A549 (cell line): ENCODE measurements around the gene PDYN. TPM values are rescaled to one million over a fixed set of nuclear protein-coding genes. Genes with fewer than 3 reads are reported as not detected.

Experiments
- ATAC-seq, 2 experiments: fragments of 200-7000 bp in 1 of 2; fragments of >200 bp in 1 of 2; cut with Nextera tagmentation in 1 of 2; cut with Tn5 transposase in 1 of 2; 3 replicates each; pipeline versions ENCODE4 v1.8.0 to v1.9.1; 2018 to 2020; ENCODE audit warnings: mild to moderate bottlenecking in 1 of 2, moderate library complexity in 1 of 2
- CTCF ChIA-PET: fragments of 300-600 bp; sonication (Branson Sonifier 250); formaldehyde crosslinking; extraction: SDS; loops from one replicate; lab custom pipeline; 2021; ENCODE audit warnings: antibody characterized with exemption, inconsistent platforms; lab: Yijun Ruan, JAX
- POLR2A ChIA-PET: fragments of 350-600 bp; formaldehyde crosslinking; extraction: SDS; loops from one replicate; lab custom pipeline; 2021; ENCODE audit warnings: antibody characterized with exemption, inconsistent platforms; lab: Yijun Ruan, JAX
- DNase-seq, 2 experiments: peaks; one replicate each; pipeline versions ENCODE4 v3.0.0 to v3.0.0-alpha.2; 2011 to 2016; ENCODE audit warnings: low read depth in 1 of 2, low spot score in 1 of 2
- FAIRE-seq: peaks from 2 replicates; lab custom pipeline; 2011; peaks lifted over from hg19 to GRCh38; lab: Jason Lieb, UNC
- H3K27ac ChIP-seq, 2 experiments: fragments of >200 bp; sonication (Bioruptor Twin); formaldehyde crosslinking; 3 replicates each; pipeline ENCODE4 v1.5.1; 2016 to 2017
- H3K4me1 ChIP-seq: fragments of >200 bp; sonication (Bioruptor Twin); formaldehyde crosslinking; 3 replicates; pipeline ENCODE4 v1.6.1; 2016
- H3K4me2 ChIP-seq: fragments of >200 bp; sonication (Bioruptor Twin); formaldehyde crosslinking; 3 replicates; pipeline ENCODE4 v1.6.1; 2016
- H3K4me3 ChIP-seq: fragments of >200 bp; sonication (Bioruptor Twin); formaldehyde crosslinking; 3 replicates; pipeline ENCODE4 v1.5.1; 2016
- H3K9me3 ChIP-seq: fragments of >200 bp; sonication (Bioruptor Twin); formaldehyde crosslinking; 3 replicates; pipeline ENCODE4 v1.6.1; 2016
- CBX2 ChIP-seq: fragments of 200-600 bp; sonication (generic); IDR thresholded peaks from 2 replicates; pipeline ENCODE4 v1.6.1; 2016; ENCODE audit warnings: low read depth, mild to moderate bottlenecking, borderline replicate concordance
- CEBPB ChIP-seq, 2 experiments: fragments of >200 bp in 1 of 2; sonication (Bioruptor Twin) in 1 of 2; formaldehyde crosslinking in 1 of 2; IDR thresholded peaks; 2 replicates each; pipeline ENCODE4 v1.6.1; 2012 to 2016
- CTCF ChIP-seq: fragments of >200 bp; sonication (Bioruptor Twin); formaldehyde crosslinking; IDR thresholded peaks from 3 replicates; pipeline ENCODE4 v1.5.1; 2016
- EHMT2 ChIP-seq: fragments of 200-600 bp; sonication (generic); IDR thresholded peaks from 2 replicates; pipeline ENCODE4 v1.6.1; 2016; ENCODE audit warnings: antibody characterized with exemption, low read depth, mild to moderate bottlenecking, moderate library complexity
- EP300 ChIP-seq, 2 experiments: fragments of >200 bp; sonication (Bioruptor Twin); formaldehyde crosslinking; IDR thresholded peaks; 2 replicates in 1 of 2; 3 replicates in 1 of 2; pipeline ENCODE4 v1.6.1; 2016 to 2017
- ESRRA ChIP-seq: fragments of 150-350 bp; IDR thresholded peaks from 2 replicates; pipeline ENCODE4 v1.6.1; 2014; ENCODE audit warnings: mild to moderate bottlenecking, low read length, borderline replicate concordance
- FOSB ChIP-seq: fragments of 250-450 bp; sonication (Bioruptor Pico); IDR thresholded peaks from 2 replicates; pipeline ENCODE4 v1.5.0; 2020; ENCODE audit warnings: mild to moderate bottlenecking, moderate library complexity
- HOXA7 ChIP-seq: fragments of 250-450 bp; sonication (Bioruptor Pico); IDR thresholded peaks from 2 replicates; pipeline ENCODE4 v1.5.0; 2020; ENCODE audit warnings: mild to moderate bottlenecking, moderate library complexity
- HOXB13 ChIP-seq: fragments of 250-450 bp; sonication (Bioruptor Pico); IDR thresholded peaks from 2 replicates; pipeline ENCODE4 v1.5.0; 2020; ENCODE audit warnings: low read depth, mild to moderate bottlenecking, moderate library complexity
- KDM1A ChIP-seq: fragments of 200-600 bp; sonication (generic); IDR thresholded peaks from 2 replicates; pipeline ENCODE4 v1.6.1; 2016; ENCODE audit warnings: low read depth, mild to moderate bottlenecking
- MAX ChIP-seq: IDR thresholded peaks from 2 replicates; pipeline ENCODE4 v1.6.1; 2012
- MYC ChIP-seq: IDR thresholded peaks from 2 replicates; pipeline ENCODE4 v1.6.1; 2012; ENCODE audit warnings: mild to moderate bottlenecking, inconsistent platforms, low read length, improper control_type of control experiment, borderline replicate concordance
- NPAS2 ChIP-seq: fragments of 250-450 bp; sonication (Bioruptor Pico); IDR thresholded peaks from 2 replicates; pipeline ENCODE4 v1.8.0; 2022; ENCODE audit warnings: mild to moderate bottlenecking, moderate library complexity, borderline replicate concordance
- RAD21 ChIP-seq, 2 experiments: fragments of >200 bp in 1 of 2; sonication (Bioruptor Twin) in 1 of 2; formaldehyde crosslinking in 1 of 2; IDR thresholded peaks in 1 of 2; conservative IDR thresholded peaks in 1 of 2; 2 replicates in 1 of 2; 3 replicates in 1 of 2; pipeline ENCODE4 v1.6.1; 2012 to 2018; ENCODE audit warnings: inconsistent platforms in 1 of 2
- RFX5 ChIP-seq: fragments of 450-650 bp; IDR thresholded peaks from 2 replicates; pipeline ENCODE4 v1.7.1; 2014; ENCODE audit warnings: antibody characterized with exemption, mild to moderate bottlenecking, moderate library complexity
- RNF2 ChIP-seq: fragments of 200-600 bp; sonication (generic); IDR thresholded peaks from 2 replicates; pipeline ENCODE4 v1.6.1; 2016; ENCODE audit warnings: low read depth, mild to moderate bottlenecking, antibody characterized with exemption, moderate library complexity, borderline replicate concordance
- SMC3 ChIP-seq: fragments of >200 bp; sonication (Bioruptor Twin); formaldehyde crosslinking; IDR thresholded peaks from 3 replicates; pipeline ENCODE4 v1.6.1; 2018; ENCODE audit warnings: inconsistent platforms
- SREBF2 ChIP-seq: fragments of 450-650 bp; IDR thresholded peaks from 2 replicates; pipeline ENCODE4 v1.6.1; 2014; ENCODE audit warnings: mild to moderate bottlenecking, moderate library complexity
- TFCP2L1 ChIP-seq: fragments of 250-450 bp; sonication (Bioruptor Pico); IDR thresholded peaks from 2 replicates; pipeline ENCODE4 v1.5.0; 2021; ENCODE audit warnings: mild to moderate bottlenecking
- USF2 ChIP-seq: fragments of 450-650 bp; IDR thresholded peaks from 2 replicates; pipeline ENCODE4 v1.6.1; 2014; ENCODE audit warnings: antibody characterized with exemption
- ZNF302 ChIP-seq: fragments of 250-450 bp; sonication (Bioruptor Pico); IDR thresholded peaks from 2 replicates; pipeline ENCODE4 v1.9.0; 2021; ENCODE audit warnings: inconsistent platforms, mild to moderate bottlenecking, moderate library complexity
- ZSCAN20 ChIP-seq: fragments of 250-450 bp; sonication (Bioruptor Pico); IDR thresholded peaks from 2 replicates; pipeline ENCODE4 v1.8.0; 2022; ENCODE audit warnings: mild to moderate bottlenecking, moderate library complexity
- WGBS: methylation state at CpG from one replicate; pipeline ENCODE4 v1.1.6; 2017; ENCODE audit errors: missing lambda C conversion rate; 5-methylcytosine and 5-hydroxymethylcytosine counted together
- polyA plus RNA-seq, 4 experiments: library from polyadenylated mRNA; depleted of rRNA in 3 of 4; stranded (reverse); fragments of >200 nt; fragmentation: RNase III in 1 of 4; extraction: RNeasy Plus Mini Kit Qiagen cat#74134 plus additional on column Dnase treatment in 1 of 4; gene quantifications; 2 replicates in 3 of 4; 3 replicates in 1 of 4; pipeline ENCODE4 v1.2.3, GENCODE V29; 2011 to 2017

PDYN gene
- polyA plus RNA-seq, 2 of the 4 experiments (the other 2 are of a cell fraction), result not detected

GRCh38 chr20:1971893-1972586 is 21.8 kb downstream of the PDYN start:
- H3K4me2 ChIP-seq, result no peak overlapping the region
- H3K27ac ChIP-seq, result no peak overlapping the region
- ChIA-PET POLR2A (interaction anchor here (1.2 kb wide), 1 partner anchor 131 kb away, joined by 3 read pairs; no protein-coding TSS in a partner anchor), CTCF (interaction anchor here (0.5 to 2.1 kb wide), 8 partner anchors 10 to 235 kb away, joined by 3 to 7 read pairs (median 6); no protein-coding TSS in a partner anchor)
- no peak overlapping the region for H3K4me3 ChIP-seq
- no peaks in the 10 kb centered on the region for H3K9me3 ChIP-seq
- no peaks in the 10 kb centered on the region for H3K4me1 ChIP-seq
- 42% methylated on average over 5 of the region's 5 CpGs for WGBS
- FAIRE-seq, result peak; percentile 46
- TF ChIP-seq CBX2 (no peak), KDM1A (no peak)
- TF ChIP-seq, all 56 proteins: peak for 0
- no peak for ATAC-seq
- DNase-seq, result no peak

- ChIA-PET POLR2A (no interaction called here), CTCF (interaction anchor here (0.9 to 8.8 kb wide), 7 partner anchors 12 to 239 kb away, joined by 3 to 187 read pairs (median 4); no protein-coding TSS in a partner anchor)
- H3K27ac ChIP-seq, result no peak overlapping the region
- ATAC-seq (no peak), DNase-seq (no peak), FAIRE-seq (no peak)
- WGBS, result 52% methylated on average over 4 of the region's 4 CpGs
- TF ChIP-seq ZSCAN20 (CRISPR knock-in tag) (no peak), HOXB13 (no peak), RFX5 (no peak), FOSB (no peak), MAX (no peak), ESRRA (no peak), SREBF2 (no peak), NPAS2 (CRISPR knock-in tag) (no peak), EP300 (IDR thresholded peaks at IDR 0.05) (no peak), TFCP2L1 (CRISPR knock-in tag) (no peak), EHMT2 (no peak), ZNF302 (no peak)
- no peaks in the 10 kb centered on the region for H3K9me3 ChIP-seq
- H3K4me3 ChIP-seq, result no peak overlapping the region
- 0 out of 3 replicates have a peak, but pooled peaks cover 6% of the 10 kb centered on the region for H3K4me1 ChIP-seq
- no peak overlapping the region for H3K4me2 ChIP-seq
Measured at GRCh38 chr20:1968964-1969363, 24.9 kb downstream of the PDYN start.

- WGBS, result 9% methylated on average over 25 of the region's 28 CpGs
- peak; percentile 68 for FAIRE-seq
- Histone ChIP-seq H3K4me1 (0 out of 3 replicates have a peak, but pooled peaks cover 6% of the 10 kb centered on the region), H3K4me2 (peak overlapping the region; percentile 73), H3K9me3 (no peaks in the 10 kb centered on the region), H3K4me3 (no peak overlapping the region), H3K27ac (peak overlapping the region; percentile 24 to 31; a peak in 3 of 6 replicates)
- DNase-seq, result peak; percentile 80 to 84
- POLR2A ChIA-PET, result no interaction called here
- CTCF ChIA-PET, result interaction anchor here (0.6 to 8.8 kb wide), 93 partner anchors 8 to 499 kb away, joined by 3 to 187 read pairs (median 4); no protein-coding TSS in a partner anchor
- ATAC-seq, result peak; percentile 81 to 93
- TF ChIP-seq MYC (peak; percentile 94), CTCF (peak; percentile 99), CEBPB (IDR thresholded peaks at IDR 0.05) (peak in 1 of 2 experiments; percentile 54; a peak in 2 of 4 replicates), RNF2 (no peak), USF2 (peak; percentile 61), RAD21 (conservative IDR thresholded peaks at IDR 0.05 in 1 of 2, IDR thresholded peaks at IDR 0.05 in 1 of 2) (peak; percentile 93 to 95), SMC3 (peak; percentile 98), HOXA7 (CRISPR knock-in tag) (no peak), MAX (peak; percentile 97)
Measured at GRCh38 chr20:1965520-1966351, 28.1 kb downstream of the PDYN start.
